Panc1 (cell line): ENCODE results near the gene RBM47. TPM values are rescaled to one million over a fixed set of nuclear protein-coding genes. Genes with fewer than 3 reads are reported as not detected.
"Not testable (repeated sequence)": the region's sequence is repeated elsewhere in the genome, so short reads cannot be mapped to it uniquely, and the experiment has no call there.

ENCODE experiments used
- ATAC-seq: fragments of 200-7000 bp; cut with Tn5 transposase; 2 replicates; pipeline ENCODE4 v1.9.1; 2020; ENCODE audit warnings: mild to moderate bottlenecking, moderate library complexity
- BruUV-seq: library from RNA; stranded (reverse); fragments of 400-500 nt; replicated peaks from 2 replicates; lab custom pipeline; 2021; lab: Mats Ljungman, UMichigan
- CTCF ChIA-PET: fragments of 300-600 bp; sonication (Branson Sonifier 250); formaldehyde crosslinking; loops from one replicate; lab custom pipeline; 2022; ENCODE audit warnings: antibody characterized with exemption; lab: Charles Lee
- POLR2A ChIA-PET: fragments of 300-600 bp; sonication (Branson Sonifier 250); formaldehyde crosslinking; loops from one replicate; lab custom pipeline; 2022; ENCODE audit warnings: antibody characterized with exemption; lab: Charles Lee
- DNase-seq: peaks from one replicate; pipeline ENCODE4 v3.0.0-alpha.2; 2010; ENCODE audit warnings: low read depth, low spot score
- H3K27ac ChIP-seq: 2 replicates; pipeline ENCODE4 v1.5.1; 2011; ENCODE audit warnings: mild to moderate bottlenecking, low read length, inconsistent platforms
- H3K27me3 ChIP-seq: fragments of 200-500 bp; sonication (Bioruptor generic); 2 replicates; pipeline ENCODE4 v1.6.0; 2014; ENCODE audit warnings: low read length, inconsistent platforms; ENCODE audit not compliant: control insufficient read depth, insufficient read depth
- H3K36me3 ChIP-seq: fragments of 200-500 bp; sonication (Bioruptor generic); 2 replicates; pipeline ENCODE4 v1.5.1; 2014; ENCODE audit warnings: inconsistent platforms, mild to moderate bottlenecking, low read length, moderate library complexity; ENCODE audit not compliant: control insufficient read depth, insufficient read depth
- H3K4me1 ChIP-seq: 2 replicates; pipeline ENCODE4 v1.5.1; 2011; ENCODE audit warnings: inconsistent platforms, mild to moderate bottlenecking, low read length, moderate library complexity; ENCODE audit not compliant: control insufficient read depth, insufficient read depth
- H3K4me3 ChIP-seq, 2 experiments: 2 replicates each; pipeline ENCODE4 v1.5.1; 2011 to 2012; ENCODE audit warnings: low read depth in 2 of 2, low read length in 2 of 2, mild to moderate bottlenecking in 2 of 2, inconsistent platforms in 1 of 2, moderate library complexity in 1 of 2
- H3K9me3 ChIP-seq: fragments of 200-500 bp; sonication (Bioruptor generic); 2 replicates; pipeline ENCODE4 v1.5.1; 2014; ENCODE audit warnings: low read depth, mild to moderate bottlenecking, inconsistent platforms, low read length, moderate library complexity; ENCODE audit not compliant: control insufficient read depth, insufficient read depth
- POLR2AphosphoS5 ChIP-seq: IDR thresholded peaks from 2 replicates; pipeline ENCODE4 v1.6.1; 2012; ENCODE audit warnings: mild to moderate bottlenecking, low read depth, low read length, moderate library complexity
- SIN3A ChIP-seq: IDR thresholded peaks from 2 replicates; pipeline ENCODE4 v1.6.1; 2012; ENCODE audit warnings: low read depth, mild to moderate bottlenecking, low read length, moderate library complexity, borderline replicate concordance; ENCODE audit not compliant: insufficient read depth
- TCF7L2 ChIP-seq: IDR thresholded peaks from 2 replicates; pipeline ENCODE4 v1.6.1; 2011; ENCODE audit warnings: mild to moderate bottlenecking, low read depth, low read length, inconsistent platforms
- in situ Hi-C: cut with HindIII; loops from 2 replicates; pipeline ENCODE4 v1.10.0; 2016; ENCODE audit warnings: low sequenced_read_pairs, low pct_unique_long_range_greater_than_20kb
- intact Hi-C: fragments of 100-400 bp; cut with micrococcal nuclease; formaldehyde crosslinking; loops from one replicate; pipeline ENCODE4 v1.10.0; 2022; ENCODE audit not compliant: unreplicated experiment
- total RNA-seq: library from RNA; stranded (reverse); gene quantifications from one replicate; pipeline ENCODE4 v1.2.1, GENCODE V29; 2021; ENCODE audit not compliant: unreplicated experiment
- TF ChIP-seq, protein P1 (sequence below): fragments of 450-650 bp; IDR thresholded peaks from 2 replicates; pipeline ENCODE4 v1.5.1; 2017; ENCODE audit warnings: mild to moderate bottlenecking
- TF ChIP-seq, protein P2 (sequence below), 2 experiments: IDR thresholded peaks; 2 replicates each; pipeline ENCODE4 v1.6.1; 2011 to 2012; ENCODE audit warnings: low read depth in 2 of 2, control low read depth in 1 of 2, low read length in 1 of 2, mild to moderate bottlenecking in 1 of 2, moderate library complexity in 1 of 2; ENCODE audit not compliant: insufficient read depth in 1 of 2

The RBM47 gene
- total RNA-seq, 1 experiment from 2014 or later, result 2.0 TPM

DNA sequence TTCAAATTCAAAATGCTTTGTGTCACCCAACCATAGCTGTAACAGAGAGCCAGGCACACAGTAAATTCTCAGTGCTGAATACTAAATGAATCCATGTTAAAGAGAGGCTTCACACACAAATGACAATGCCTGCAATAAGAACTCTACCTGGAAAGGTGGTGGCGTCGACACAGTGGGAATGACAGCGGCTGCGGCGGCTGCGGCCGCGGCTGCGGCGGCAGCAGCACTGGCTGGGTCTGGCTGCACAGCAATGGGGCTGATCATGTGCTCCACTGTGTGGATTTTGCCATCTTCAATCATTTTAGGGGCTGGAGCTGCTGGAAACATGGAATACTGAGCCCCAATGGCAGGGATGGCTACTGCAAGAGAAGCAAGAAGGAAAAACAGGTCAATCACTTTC is 197.2 kb downstream of the RBM47 start:
- no peaks in the 10 kb centered on the region for H3K36me3 ChIP-seq
- in situ Hi-C loops, result no loop called here
- 0 out of 2 replicates have a peak, but pooled peaks cover 3% of the 10 kb centered on the region for H3K4me1 ChIP-seq
- H3K4me3 ChIP-seq, result no peak overlapping the region
- ChIA-PET POLR2A (no interaction called here), CTCF (no interaction called here)
- ATAC-seq (no peak), DNase-seq (no peak)
- BruUV-seq, result no TSS peak
- no peaks in the 10 kb centered on the region for H3K27me3 ChIP-seq
- no peak overlapping the region for H3K27ac ChIP-seq
- no peaks in the 10 kb centered on the region for H3K9me3 ChIP-seq
- TF ChIP-seq, protein P1, sequence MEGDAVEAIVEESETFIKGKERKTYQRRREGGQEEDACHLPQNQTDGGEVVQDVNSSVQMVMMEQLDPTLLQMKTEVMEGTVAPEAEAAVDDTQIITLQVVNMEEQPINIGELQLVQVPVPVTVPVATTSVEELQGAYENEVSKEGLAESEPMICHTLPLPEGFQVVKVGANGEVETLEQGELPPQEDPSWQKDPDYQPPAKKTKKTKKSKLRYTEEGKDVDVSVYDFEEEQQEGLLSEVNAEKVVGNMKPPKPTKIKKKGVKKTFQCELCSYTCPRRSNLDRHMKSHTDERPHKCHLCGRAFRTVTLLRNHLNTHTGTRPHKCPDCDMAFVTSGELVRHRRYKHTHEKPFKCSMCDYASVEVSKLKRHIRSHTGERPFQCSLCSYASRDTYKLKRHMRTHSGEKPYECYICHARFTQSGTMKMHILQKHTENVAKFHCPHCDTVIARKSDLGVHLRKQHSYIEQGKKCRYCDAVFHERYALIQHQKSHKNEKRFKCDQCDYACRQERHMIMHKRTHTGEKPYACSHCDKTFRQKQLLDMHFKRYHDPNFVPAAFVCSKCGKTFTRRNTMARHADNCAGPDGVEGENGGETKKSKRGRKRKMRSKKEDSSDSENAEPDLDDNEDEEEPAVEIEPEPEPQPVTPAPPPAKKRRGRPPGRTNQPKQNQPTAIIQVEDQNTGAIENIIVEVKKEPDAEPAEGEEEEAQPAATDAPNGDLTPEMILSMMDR, result no peak
- TF ChIP-seq, protein P2, sequence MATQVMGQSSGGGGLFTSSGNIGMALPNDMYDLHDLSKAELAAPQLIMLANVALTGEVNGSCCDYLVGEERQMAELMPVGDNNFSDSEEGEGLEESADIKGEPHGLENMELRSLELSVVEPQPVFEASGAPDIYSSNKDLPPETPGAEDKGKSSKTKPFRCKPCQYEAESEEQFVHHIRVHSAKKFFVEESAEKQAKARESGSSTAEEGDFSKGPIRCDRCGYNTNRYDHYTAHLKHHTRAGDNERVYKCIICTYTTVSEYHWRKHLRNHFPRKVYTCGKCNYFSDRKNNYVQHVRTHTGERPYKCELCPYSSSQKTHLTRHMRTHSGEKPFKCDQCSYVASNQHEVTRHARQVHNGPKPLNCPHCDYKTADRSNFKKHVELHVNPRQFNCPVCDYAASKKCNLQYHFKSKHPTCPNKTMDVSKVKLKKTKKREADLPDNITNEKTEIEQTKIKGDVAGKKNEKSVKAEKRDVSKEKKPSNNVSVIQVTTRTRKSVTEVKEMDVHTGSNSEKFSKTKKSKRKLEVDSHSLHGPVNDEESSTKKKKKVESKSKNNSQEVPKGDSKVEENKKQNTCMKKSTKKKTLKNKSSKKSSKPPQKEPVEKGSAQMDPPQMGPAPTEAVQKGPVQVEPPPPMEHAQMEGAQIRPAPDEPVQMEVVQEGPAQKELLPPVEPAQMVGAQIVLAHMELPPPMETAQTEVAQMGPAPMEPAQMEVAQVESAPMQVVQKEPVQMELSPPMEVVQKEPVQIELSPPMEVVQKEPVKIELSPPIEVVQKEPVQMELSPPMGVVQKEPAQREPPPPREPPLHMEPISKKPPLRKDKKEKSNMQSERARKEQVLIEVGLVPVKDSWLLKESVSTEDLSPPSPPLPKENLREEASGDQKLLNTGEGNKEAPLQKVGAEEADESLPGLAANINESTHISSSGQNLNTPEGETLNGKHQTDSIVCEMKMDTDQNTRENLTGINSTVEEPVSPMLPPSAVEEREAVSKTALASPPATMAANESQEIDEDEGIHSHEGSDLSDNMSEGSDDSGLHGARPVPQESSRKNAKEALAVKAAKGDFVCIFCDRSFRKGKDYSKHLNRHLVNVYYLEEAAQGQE (IDR thresholded peaks at IDR 0.05; ENCODE audit: insufficient read depth in 1 of 2, low read depth in 2 of 2, low read length in 1 of 2), result no peak
- TF ChIP-seq TCF7L2 (no peak), POLR2AphosphoS5 (no peak), SIN3A (no peak)
- intact Hi-C loops, result no loop called here

DNA sequence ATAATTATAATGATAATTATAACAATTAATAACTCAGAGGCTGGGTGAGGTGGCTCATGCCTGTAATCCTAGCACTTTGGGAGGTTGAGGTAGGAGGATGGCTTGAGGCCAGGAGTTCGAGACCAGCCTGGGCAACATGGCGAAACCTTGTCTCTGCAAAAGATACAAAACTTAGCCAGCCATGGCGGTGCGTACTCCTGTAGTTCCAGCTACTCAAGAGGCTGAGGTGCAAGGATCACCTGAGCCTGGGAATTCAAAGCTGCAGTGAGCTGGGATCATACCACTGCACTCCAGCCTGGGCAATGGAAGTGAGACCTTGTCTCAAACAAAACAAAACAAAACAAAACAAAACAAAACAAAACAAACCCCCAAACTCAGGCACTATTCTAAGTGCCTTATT is 201.8 kb downstream of the RBM47 start:
- H3K9me3 ChIP-seq, H3K27me3 ChIP-seq, in situ Hi-C loops, H3K4me1 ChIP-seq, H3K27ac ChIP-seq, CTCF ChIA-PET, DNase-seq, intact Hi-C loops, POLR2A ChIA-PET, ATAC-seq, H3K36me3 ChIP-seq, H3K4me3 ChIP-seq, BruUV-seq: not testable (repeated sequence)

DNA sequence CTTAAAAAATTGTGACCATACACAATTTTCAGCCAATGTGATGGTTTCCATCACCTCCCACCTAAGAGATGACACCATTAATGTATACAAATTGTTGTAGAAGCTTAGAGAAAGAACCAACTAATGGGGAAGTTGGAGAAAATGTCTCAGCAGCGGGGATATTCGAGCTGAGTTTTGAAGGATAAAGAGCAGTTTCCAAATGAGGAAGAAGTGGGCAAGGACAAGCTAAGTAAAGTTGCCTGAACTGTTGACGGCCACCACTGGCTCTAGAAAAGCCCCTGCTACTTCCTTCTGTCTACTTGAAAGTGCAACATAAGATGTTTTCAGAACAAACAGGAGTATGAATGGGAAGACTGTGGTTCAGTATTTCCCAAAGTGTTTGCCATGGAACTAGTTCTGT is 202.5 kb downstream of the RBM47 start:
- Histone ChIP-seq H3K36me3 (no peaks in the 10 kb centered on the region), H3K4me3 (no peak overlapping the region), H3K27ac (no peak overlapping the region), H3K9me3 (no peaks in the 10 kb centered on the region), H3K27me3 (no peaks in the 10 kb centered on the region), H3K4me1 (no peaks in the 10 kb centered on the region)
- CTCF ChIA-PET, result no interaction called here
- ATAC-seq (no peak), DNase-seq (no peak)
- POLR2A ChIA-PET, result interaction anchor here (0.6 kb wide), 1 partner anchor 67 kb away, joined by 3 read pairs; no protein-coding TSS in a partner anchor
- in situ Hi-C loops, result no loop called here
- intact Hi-C loops, result no loop called here
- no TSS peak for BruUV-seq
- TF ChIP-seq, protein P1, result no peak
- TF ChIP-seq POLR2AphosphoS5 (no peak), SIN3A (no peak), TCF7L2 (no peak)
- TF ChIP-seq, protein P2 (IDR thresholded peaks at IDR 0.05; ENCODE audit: insufficient read depth in 1 of 2, low read depth in 2 of 2, low read length in 1 of 2), result no peak
